ENCODE data around the gene ABCF1.

DNA sequence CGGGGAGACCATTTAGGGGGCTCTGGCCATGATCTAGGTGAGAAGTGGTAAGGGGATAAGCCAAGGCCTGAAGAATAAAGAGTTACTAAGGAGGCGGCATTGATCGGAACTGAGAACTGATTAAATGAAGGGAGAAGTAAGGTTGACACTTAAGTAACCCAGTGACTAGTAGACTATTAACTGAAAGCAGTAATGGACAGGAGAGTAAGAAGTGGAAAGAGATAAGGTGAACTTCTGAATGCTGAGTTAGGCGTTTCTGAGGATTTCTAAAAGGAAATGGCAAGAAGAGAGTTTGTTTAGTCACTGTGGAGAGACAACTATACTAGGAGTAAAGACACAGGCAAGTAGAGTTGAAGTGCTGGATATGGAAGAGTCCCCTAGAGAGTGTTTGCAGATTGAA, 1.9 kb downstream of the ABCF1 start:
- TF ChIP-seq TOX (CRISPR knock-in tag; IDR thresholded peaks at IDR 0.05; ENCODE audit: borderline replicate concordance) (no peak), OSR1 (CRISPR knock-in tag; IDR thresholded peaks at IDR 0.05) (no peak), ISL1 (CRISPR knock-in tag; IDR thresholded peaks at IDR 0.05) (no peak), ZNF8 (CRISPR knock-in tag; IDR thresholded peaks at IDR 0.05) (no peak)
- TF ChIP-seq, protein P1, sequence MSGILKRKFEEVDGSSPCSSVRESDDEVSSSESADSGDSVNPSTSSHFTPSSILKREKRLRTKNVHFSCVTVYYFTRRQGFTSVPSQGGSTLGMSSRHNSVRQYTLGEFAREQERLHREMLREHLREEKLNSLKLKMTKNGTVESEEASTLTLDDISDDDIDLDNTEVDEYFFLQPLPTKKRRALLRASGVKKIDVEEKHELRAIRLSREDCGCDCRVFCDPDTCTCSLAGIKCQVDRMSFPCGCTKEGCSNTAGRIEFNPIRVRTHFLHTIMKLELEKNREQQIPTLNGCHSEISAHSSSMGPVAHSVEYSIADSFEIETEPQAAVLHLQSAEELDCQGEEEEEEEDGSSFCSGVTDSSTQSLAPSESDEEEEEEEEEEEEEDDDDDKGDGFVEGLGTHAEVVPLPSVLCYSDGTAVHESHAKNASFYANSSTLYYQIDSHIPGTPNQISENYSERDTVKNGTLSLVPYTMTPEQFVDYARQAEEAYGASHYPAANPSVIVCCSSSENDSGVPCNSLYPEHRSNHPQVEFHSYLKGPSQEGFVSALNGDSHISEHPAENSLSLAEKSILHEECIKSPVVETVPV (CRISPR knock-in tag; IDR thresholded peaks at IDR 0.05) = no peak
- TF ChIP-seq, protein P2, sequence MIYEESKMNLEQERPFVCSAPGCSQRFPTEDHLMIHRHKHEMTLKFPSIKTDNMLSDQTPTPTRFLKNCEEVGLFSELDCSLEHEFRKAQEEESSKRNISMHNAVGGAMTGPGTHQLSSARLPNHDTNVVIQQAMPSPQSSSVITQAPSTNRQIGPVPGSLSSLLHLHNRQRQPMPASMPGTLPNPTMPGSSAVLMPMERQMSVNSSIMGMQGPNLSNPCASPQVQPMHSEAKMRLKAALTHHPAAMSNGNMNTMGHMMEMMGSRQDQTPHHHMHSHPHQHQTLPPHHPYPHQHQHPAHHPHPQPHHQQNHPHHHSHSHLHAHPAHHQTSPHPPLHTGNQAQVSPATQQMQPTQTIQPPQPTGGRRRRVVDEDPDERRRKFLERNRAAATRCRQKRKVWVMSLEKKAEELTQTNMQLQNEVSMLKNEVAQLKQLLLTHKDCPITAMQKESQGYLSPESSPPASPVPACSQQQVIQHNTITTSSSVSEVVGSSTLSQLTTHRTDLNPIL (CRISPR knock-in tag; IDR thresholded peaks at IDR 0.05; ENCODE audit: low read depth) = no peak
- TF ChIP-seq, protein P3, sequence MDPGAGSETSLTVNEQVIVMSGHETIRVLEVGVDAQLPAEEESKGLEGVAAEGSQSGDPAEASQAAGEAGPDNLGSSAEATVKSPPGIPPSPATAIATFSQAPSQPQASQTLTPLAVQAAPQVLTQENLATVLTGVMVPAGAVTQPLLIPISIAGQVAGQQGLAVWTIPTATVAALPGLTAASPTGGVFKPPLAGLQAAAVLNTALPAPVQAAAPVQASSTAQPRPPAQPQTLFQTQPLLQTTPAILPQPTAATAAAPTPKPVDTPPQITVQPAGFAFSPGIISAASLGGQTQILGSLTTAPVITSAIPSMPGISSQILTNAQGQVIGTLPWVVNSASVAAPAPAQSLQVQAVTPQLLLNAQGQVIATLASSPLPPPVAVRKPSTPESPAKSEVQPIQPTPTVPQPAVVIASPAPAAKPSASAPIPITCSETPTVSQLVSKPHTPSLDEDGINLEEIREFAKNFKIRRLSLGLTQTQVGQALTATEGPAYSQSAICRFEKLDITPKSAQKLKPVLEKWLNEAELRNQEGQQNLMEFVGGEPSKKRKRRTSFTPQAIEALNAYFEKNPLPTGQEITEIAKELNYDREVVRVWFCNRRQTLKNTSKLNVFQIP (CRISPR knock-in tag; IDR thresholded peaks at IDR 0.05; ENCODE audit: borderline replicate concordance, low read depth) = no peak
